ENCODE data around the gene ATAT1.
A peak's percentile ranks its signal among the peaks of the same experiment; 100 is the strongest.

ATAT1 gene

GRCh38 chr6:30683183-30683979 is 56.7 kb downstream of the ATAT1 start:
- H3K4me3 ChIP-seq (ENCODE audit: low read depth, low read length) = peak overlapping the region; percentile 78
- peak; percentile 32 for DNase-seq (ENCODE audit: low read depth)
- no peak for TF ChIP-seq POLR2A (IDR thresholded peaks at IDR 0.05; ENCODE audit: extremely low read depth, insufficient read length)
- no peak for TF ChIP-seq MAX (IDR thresholded peaks at IDR 0.05; ENCODE audit: low read depth, low read length)
- TF ChIP-seq MYC (IDR thresholded peaks at IDR 0.05; ENCODE audit: low read depth, low read length) = no peak
- TF ChIP-seq CTCF (IDR thresholded peaks at IDR 0.05; ENCODE audit: low read depth, low read length) = no peak

GRCh38 chr6:30683980-30684338 is 57.3 kb downstream of the ATAT1 start:
- DNase-seq (ENCODE audit: low read depth) = no peak
- TF ChIP-seq MAX (IDR thresholded peaks at IDR 0.05; ENCODE audit: low read depth, low read length) (no peak), CTCF (IDR thresholded peaks at IDR 0.05; ENCODE audit: low read depth, low read length) (no peak), MYC (IDR thresholded peaks at IDR 0.05; ENCODE audit: low read depth, low read length) (no peak), POLR2A (IDR thresholded peaks at IDR 0.05; ENCODE audit: extremely low read depth, insufficient read length) (no peak)
- peak overlapping the region; percentile 78 for H3K4me3 ChIP-seq (ENCODE audit: low read depth, low read length)

- TF ChIP-seq MYC (IDR thresholded peaks at IDR 0.05; ENCODE audit: low read depth, low read length) (no peak), MAX (IDR thresholded peaks at IDR 0.05; ENCODE audit: low read depth, low read length) (no peak), CTCF (IDR thresholded peaks at IDR 0.05; ENCODE audit: low read depth, low read length) (no peak), POLR2A (IDR thresholded peaks at IDR 0.05; ENCODE audit: extremely low read depth, insufficient read length) (no peak)
- peak overlapping the region; percentile 78 for H3K4me3 ChIP-seq (ENCODE audit: low read depth, low read length)
- DNase-seq (ENCODE audit: low read depth) = peak; percentile 81
Observed at GRCh38 chr6:30684386-30685156, 57.9 kb downstream of the ATAT1 start.

- DNase-seq (ENCODE audit: low read depth) = peak; percentile 31
- peak; percentile 20 for TF ChIP-seq CTCF (IDR thresholded peaks at IDR 0.05; ENCODE audit: low read depth, low read length)
- no peak for TF ChIP-seq MYC (IDR thresholded peaks at IDR 0.05; ENCODE audit: low read depth, low read length)
Observed at GRCh38 chr6:30685157-30686008, 58.7 kb downstream of the ATAT1 start.

GRCh38 chr6:30686009-30686907 is 59.6 kb downstream of the ATAT1 start, which contains the start of gene PPP1R18:
TSS of gene PPP1R18 (minus strand) at chr6:30686645. CDS start at chr6:30686018, 627 bp downstream.
- H3K4me3 ChIP-seq (ENCODE audit: low read depth, low read length) = peak within 1 kb of the TSS; percentile 78
- peak; percentile 67 for DNase-seq (ENCODE audit: low read depth)
- TF ChIP-seq MAX (IDR thresholded peaks at IDR 0.05; ENCODE audit: low read depth, low read length) (no peak), CTCF (IDR thresholded peaks at IDR 0.05; ENCODE audit: low read depth, low read length) (no peak), POLR2A (IDR thresholded peaks at IDR 0.05; ENCODE audit: extremely low read depth, insufficient read length) (no peak), MYC (IDR thresholded peaks at IDR 0.05; ENCODE audit: low read depth, low read length) (0 out of 2 replicates have a peak, but pooled peaks have one; percentile 16)

More at GRCh38 chr6:30685157-30686008, 58.7 kb downstream of the ATAT1 start:
- H3K4me3 ChIP-seq (ENCODE audit: low read depth, low read length) = peak overlapping the region; percentile 78
